Measurements from ENCODE around the gene LMAN2. TPM values are rescaled to one million over a fixed set of nuclear protein-coding genes. Genes with fewer than 3 reads are reported as not detected.
"Not testable (repeated sequence)": the region's sequence is repeated elsewhere in the genome, so short reads cannot be mapped to it uniquely, and the experiment has no call there.

The LMAN2 gene
- polyA plus RNA-seq, 2 of the 4 experiments (the other 2 are of a cell fraction), result 123 to 210 TPM

DNA sequence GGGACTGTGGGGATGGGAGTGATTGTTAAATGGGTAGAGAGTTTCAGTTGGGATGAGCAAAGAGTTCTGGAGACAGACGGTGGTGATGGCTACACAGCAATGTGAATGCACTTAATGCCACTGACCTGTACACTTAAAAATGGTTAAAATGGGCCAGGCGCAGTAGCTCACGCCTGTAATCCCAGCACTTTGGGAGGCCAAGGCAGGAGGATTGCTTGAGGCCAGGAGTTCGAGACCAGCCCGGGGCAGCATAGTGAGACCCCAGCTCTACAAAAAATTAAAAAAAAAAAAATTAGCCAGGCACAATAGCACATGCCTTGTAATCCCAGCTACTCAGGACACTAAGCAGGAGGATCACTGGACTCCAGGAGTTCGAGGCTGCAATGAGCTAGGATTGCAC, 7.7 kb downstream of the LMAN2 start:
- Histone ChIP-seq H3K9me3 (no peaks in the 10 kb centered on the region), H3K4me1 (0 out of 3 replicates have a peak, but pooled peaks cover 9% of the 10 kb centered on the region), H3K27ac (no peak overlapping the region), H3K4me2 (no peak overlapping the region), H3K4me3 (no peak overlapping the region)
- WGBS (ENCODE audit: missing lambda C conversion rate), result 90% methylated on average over 6 of the region's 6 CpGs
- ChIA-PET POLR2A (no interaction called here), CTCF (interaction anchor here (0.7 to 1.3 kb wide), 3 partner anchors 12 to 26 kb away, joined by 3 to 4 read pairs (median 3); no protein-coding TSS in a partner anchor)
- ATAC-seq, result no peak
- TF ChIP-seq EP300 (IDR thresholded peaks at IDR 0.05) (no peak), EHF (CRISPR knock-in tag; IDR thresholded peaks at IDR 0.05) (no peak), CBX2 (IDR thresholded peaks at IDR 0.05; ENCODE audit: borderline replicate concordance, low read depth) (no peak), MAZ (IDR thresholded peaks at IDR 0.05; ENCODE audit: borderline replicate concordance, low read depth, low read length) (no peak), ZSCAN20 (CRISPR knock-in tag; IDR thresholded peaks at IDR 0.05) (no peak), NFE2L2 (conservative IDR thresholded peaks at IDR 0.05; ENCODE audit: low read length) (no peak), PHF8 (IDR thresholded peaks at IDR 0.05; ENCODE audit: borderline replicate concordance, low read depth) (no peak), ZNF302 (CRISPR knock-in tag; IDR thresholded peaks at IDR 0.05) (no peak), RARB (CRISPR knock-in tag; IDR thresholded peaks at IDR 0.05) (no peak), GATA3 (IDR thresholded peaks at IDR 0.05; ENCODE audit: borderline replicate concordance) (no peak), EHMT2 (IDR thresholded peaks at IDR 0.05; ENCODE audit: low read depth) (no peak), KDM1A (IDR thresholded peaks at IDR 0.05; ENCODE audit: low read depth) (no peak), ESRRA (IDR thresholded peaks at IDR 0.05; ENCODE audit: borderline replicate concordance, low read length) (no peak), POLR2AphosphoS2 (conservative IDR thresholded peaks at IDR 0.05; ENCODE audit: low read length) (no peak), CHD4 (IDR thresholded peaks at IDR 0.05; ENCODE audit: borderline replicate concordance) (no peak)
- TF ChIP-seq, protein P1, sequence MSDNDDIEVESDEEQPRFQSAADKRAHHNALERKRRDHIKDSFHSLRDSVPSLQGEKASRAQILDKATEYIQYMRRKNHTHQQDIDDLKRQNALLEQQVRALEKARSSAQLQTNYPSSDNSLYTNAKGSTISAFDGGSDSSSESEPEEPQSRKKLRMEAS (IDR thresholded peaks at IDR 0.05), result no peak
- TF ChIP-seq, protein P2, sequence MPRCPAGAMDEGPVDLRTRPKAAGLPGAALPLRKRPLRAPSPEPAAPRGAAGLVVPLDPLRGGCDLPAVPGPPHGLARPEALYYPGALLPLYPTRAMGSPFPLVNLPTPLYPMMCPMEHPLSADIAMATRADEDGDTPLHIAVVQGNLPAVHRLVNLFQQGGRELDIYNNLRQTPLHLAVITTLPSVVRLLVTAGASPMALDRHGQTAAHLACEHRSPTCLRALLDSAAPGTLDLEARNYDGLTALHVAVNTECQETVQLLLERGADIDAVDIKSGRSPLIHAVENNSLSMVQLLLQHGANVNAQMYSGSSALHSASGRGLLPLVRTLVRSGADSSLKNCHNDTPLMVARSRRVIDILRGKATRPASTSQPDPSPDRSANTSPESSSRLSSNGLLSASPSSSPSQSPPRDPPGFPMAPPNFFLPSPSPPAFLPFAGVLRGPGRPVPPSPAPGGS (IDR thresholded peaks at IDR 0.05), result no peak
- TF ChIP-seq, protein P3, sequence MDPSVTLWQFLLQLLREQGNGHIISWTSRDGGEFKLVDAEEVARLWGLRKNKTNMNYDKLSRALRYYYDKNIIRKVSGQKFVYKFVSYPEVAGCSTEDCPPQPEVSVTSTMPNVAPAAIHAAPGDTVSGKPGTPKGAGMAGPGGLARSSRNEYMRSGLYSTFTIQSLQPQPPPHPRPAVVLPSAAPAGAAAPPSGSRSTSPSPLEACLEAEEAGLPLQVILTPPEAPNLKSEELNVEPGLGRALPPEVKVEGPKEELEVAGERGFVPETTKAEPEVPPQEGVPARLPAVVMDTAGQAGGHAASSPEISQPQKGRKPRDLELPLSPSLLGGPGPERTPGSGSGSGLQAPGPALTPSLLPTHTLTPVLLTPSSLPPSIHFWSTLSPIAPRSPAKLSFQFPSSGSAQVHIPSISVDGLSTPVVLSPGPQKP (IDR thresholded peaks at IDR 0.05; ENCODE audit: low read depth, low read length), result no peak
- DNase-seq (ENCODE audit: low read depth in 1 of 2, low spot score in 1 of 2), result no peak
- FAIRE-seq, result no peak

- H3K4me2 ChIP-seq; FAIRE-seq; H3K4me3 ChIP-seq; H3K4me1 ChIP-seq; H3K27ac ChIP-seq; H3K9me3 ChIP-seq; ATAC-seq; DNase-seq (ENCODE audit: low read depth in 1 of 2, low spot score in 1 of 2): not testable (repeated sequence)
- 95% methylated on average over 14 of the region's 14 CpGs for WGBS (ENCODE audit: missing lambda C conversion rate)
- CTCF ChIA-PET, result interaction anchor here (1.7 kb wide), 1 partner anchor 25 kb away, joined by 5 read pairs; no protein-coding TSS in a partner anchor
- POLR2A ChIA-PET, result interaction anchor here (0.6 kb wide), 1 partner anchor 206 kb away, joined by 4 read pairs; no protein-coding TSS in a partner anchor
Observed at GRCh38 chr5:177343000-177343399, 8.5 kb downstream of the LMAN2 start.

- Histone ChIP-seq H3K4me2 (no peak overlapping the region), H3K27ac (no peak overlapping the region), H3K4me3 (no peak overlapping the region), H3K4me1 (0 out of 3 replicates have a peak, but pooled peaks cover 10% of the 10 kb centered on the region), H3K9me3 (no peaks in the 10 kb centered on the region)
- CTCF ChIA-PET, result interaction anchor here (1.0 to 2.6 kb wide), 6 partner anchors 19 to 64 kb away, joined by 4 to 9 read pairs (median 4); no protein-coding TSS in a partner anchor
- ATAC-seq (no peak), DNase-seq (ENCODE audit: low read depth in 1 of 2, low spot score in 1 of 2) (no peak), FAIRE-seq (no peak)
- TF ChIP-seq FOXS1 (CRISPR knock-in tag; IDR thresholded peaks at IDR 0.05) (no peak), HOXA7 (CRISPR knock-in tag; IDR thresholded peaks at IDR 0.05) (no peak), KDM5A (IDR thresholded peaks at IDR 0.05) (no peak), ZNF302 (CRISPR knock-in tag; IDR thresholded peaks at IDR 0.05) (no peak), ESRRA (IDR thresholded peaks at IDR 0.05; ENCODE audit: borderline replicate concordance, low read length) (no peak)
- TF ChIP-seq, protein P3 (IDR thresholded peaks at IDR 0.05; ENCODE audit: low read depth, low read length), result no peak
- TF ChIP-seq, protein P4, sequence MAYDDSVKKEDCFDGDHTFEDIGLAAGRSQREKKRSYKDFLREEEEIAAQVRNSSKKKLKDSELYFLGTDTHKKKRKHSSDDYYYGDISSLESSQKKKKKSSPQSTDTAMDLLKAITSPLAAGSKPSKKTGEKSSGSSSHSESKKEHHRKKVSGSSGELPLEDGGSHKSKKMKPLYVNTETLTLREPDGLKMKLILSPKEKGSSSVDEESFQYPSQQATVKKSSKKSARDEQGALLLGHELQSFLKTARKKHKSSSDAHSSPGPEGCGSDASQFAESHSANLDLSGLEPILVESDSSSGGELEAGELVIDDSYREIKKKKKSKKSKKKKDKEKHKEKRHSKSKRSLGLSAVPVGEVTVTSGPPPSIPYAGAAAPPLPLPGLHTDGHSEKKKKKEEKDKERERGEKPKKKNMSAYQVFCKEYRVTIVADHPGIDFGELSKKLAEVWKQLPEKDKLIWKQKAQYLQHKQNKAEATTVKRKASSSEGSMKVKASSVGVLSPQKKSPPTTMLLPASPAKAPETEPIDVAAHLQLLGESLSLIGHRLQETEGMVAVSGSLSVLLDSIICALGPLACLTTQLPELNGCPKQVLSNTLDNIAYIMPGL (CRISPR knock-in tag; IDR thresholded peaks at IDR 0.05; ENCODE audit: borderline replicate concordance), result no peak
- POLR2A ChIA-PET, result no interaction called here
- 71% methylated on average over 10 of the region's 11 CpGs for WGBS (ENCODE audit: missing lambda C conversion rate)
Observed at GRCh38 chr5:177339107-177339638, 12.3 kb downstream of the LMAN2 start.
